Stimulated activated CD8-positive, alpha-beta memory T cell treated with anti-CD3 and anti-CD28 coated beads, Interleukin-12 subunit alpha, Interleukin-12 subunit beta, amount 100 ng/mL, for 4 hours (primary cell): ENCODE measurements around the gene PIPOX.

Experiments
- DNase-seq: peaks from one replicate; pipeline ENCODE4 v3.0.0-alpha.2; 2020; ENCODE audit warnings: low read depth

PIPOX gene

GRCh38 chr17:29048440-29049368, 5.8 kb downstream of the PIPOX start:
- no peak for DNase-seq

- no peak for DNase-seq
Observed at GRCh38 chr17:29049541-29050145, 6.7 kb downstream of the PIPOX start.

- no peak for DNase-seq
Observed at GRCh38 chr17:29050176-29050575, 7.2 kb downstream of the PIPOX start.

GRCh38 chr17:29051194-29051593, 8.3 kb downstream of the PIPOX start:
- DNase-seq: no peak

- DNase-seq: no peak
Observed at GRCh38 chr17:29051731-29052130, 8.8 kb downstream of the PIPOX start.

- DNase-seq: no peak
Observed at GRCh38 chr17:29054835-29055234, 11.9 kb downstream of the PIPOX start.

- no peak for DNase-seq
Observed at GRCh38 chr17:29057361-29057760, 14.4 kb downstream of the PIPOX start.

- no peak for DNase-seq
Observed at GRCh38 chr17:29058391-29058790, 15.4 kb downstream of the PIPOX start.

- no peak for DNase-seq
Observed at GRCh38 chr17:29059281-29059680, 16.3 kb downstream of the PIPOX start.

- DNase-seq: no peak
Observed at GRCh38 chr17:29060475-29060874, 17.5 kb downstream of the PIPOX start.

- DNase-seq: no peak
Observed at GRCh38 chr17:29061036-29061435, 18.1 kb downstream of the PIPOX start.

GRCh38 chr17:29062215-29062614, 19.3 kb downstream of the PIPOX start:
- DNase-seq: no peak

GRCh38 chr17:29063992-29064391, 21.1 kb downstream of the PIPOX start:
- no peak for DNase-seq

GRCh38 chr17:29066047-29066446, 23.1 kb downstream of the PIPOX start:
- DNase-seq: no peak

GRCh38 chr17:29066606-29067005, 23.7 kb downstream of the PIPOX start:
- no peak for DNase-seq

- DNase-seq: no peak
Observed at GRCh38 chr17:29068818-29069217, 25.9 kb downstream of the PIPOX start.

GRCh38 chr17:29069526-29070041, 26.6 kb downstream of the PIPOX start:
- DNase-seq: no peak

GRCh38 chr17:29070308-29070707, 27.4 kb downstream of the PIPOX start:
- no peak for DNase-seq

GRCh38 chr17:29070781-29071180, 27.8 kb downstream of the PIPOX start:
- DNase-seq: no peak

GRCh38 chr17:29071303-29071702, 28.4 kb downstream of the PIPOX start:
- DNase-seq: no peak

GRCh38 chr17:29073045-29073444, 30.1 kb downstream of the PIPOX start:
- DNase-seq: no peak

GRCh38 chr17:29073520-29073919, 30.6 kb downstream of the PIPOX start:
- no peak for DNase-seq

GRCh38 chr17:29074488-29074887, 31.5 kb downstream of the PIPOX start:
- no peak for DNase-seq
